Measurements from ENCODE around the gene MFSD11.
"Not testable (repeated sequence)": the region's sequence is repeated elsewhere in the genome, so short reads cannot be mapped to it uniquely, and the experiment has no call there.

MFSD11 gene

GRCh38 chr17:76707985-76708807 lies 29.7 kb upstream of the MFSD11 start:
- no peak for DNase-seq (ENCODE audit: extremely low read depth in 1 of 2, low read depth in 1 of 2)

GRCh38 chr17:76709077-76709950 lies 28.6 kb upstream of the MFSD11 start:
- no peak for DNase-seq (ENCODE audit: extremely low read depth in 1 of 2, low read depth in 1 of 2)

- not testable (repeated sequence) for DNase-seq (ENCODE audit: extremely low read depth in 1 of 2, low read depth in 1 of 2)
These were observed 27.7 kb upstream of the MFSD11 start for GRCh38 chr17:76709951-76710862.

- peak in 1 of 2 donors; percentile 43 for DNase-seq (ENCODE audit: extremely low read depth in 1 of 2, low read depth in 1 of 2)
These were observed 26.9 kb upstream of the MFSD11 start, which contains the start of gene MXRA7 for GRCh38 chr17:76710863-76711611. Gene MXRA7 (minus strand): TSS chr17:76710965. CDS start chr17:76710946, 19 bp downstream.

- not testable (repeated sequence) for DNase-seq (ENCODE audit: extremely low read depth in 1 of 2, low read depth in 1 of 2)
These were observed 25.6 kb upstream of the MFSD11 start for GRCh38 chr17:76712321-76712720.

GRCh38 chr17:76713765-76714164 lies 24.2 kb upstream of the MFSD11 start:
- DNase-seq (ENCODE audit: extremely low read depth in 1 of 2, low read depth in 1 of 2) = no peak

GRCh38 chr17:76714336-76714735 lies 23.6 kb upstream of the MFSD11 start:
- DNase-seq (ENCODE audit: extremely low read depth in 1 of 2, low read depth in 1 of 2) = no peak

GRCh38 chr17:76714822-76715495 lies 23.0 kb upstream of the MFSD11 start:
- peak; percentile 50 to 69 for DNase-seq (ENCODE audit: extremely low read depth in 1 of 2, low read depth in 1 of 2)

GRCh38 chr17:76715496-76715830 lies 22.5 kb upstream of the MFSD11 start:
- DNase-seq (ENCODE audit: extremely low read depth in 1 of 2, low read depth in 1 of 2) = no peak

- peak; percentile 42 to 71 for DNase-seq (ENCODE audit: extremely low read depth in 1 of 2, low read depth in 1 of 2)
These were observed 21.6 kb upstream of the MFSD11 start for GRCh38 chr17:76716146-76716838.

GRCh38 chr17:76716839-76717215 lies 21.1 kb upstream of the MFSD11 start:
- DNase-seq (ENCODE audit: extremely low read depth in 1 of 2, low read depth in 1 of 2) = no peak

- DNase-seq (ENCODE audit: extremely low read depth in 1 of 2, low read depth in 1 of 2) = no peak
These were observed 19.4 kb upstream of the MFSD11 start for GRCh38 chr17:76718516-76718915.

- no peak for DNase-seq (ENCODE audit: extremely low read depth in 1 of 2, low read depth in 1 of 2)
These were observed 17.7 kb upstream of the MFSD11 start for GRCh38 chr17:76720211-76720610.

- no peak for DNase-seq (ENCODE audit: extremely low read depth in 1 of 2, low read depth in 1 of 2)
These were observed 17.0 kb upstream of the MFSD11 start for GRCh38 chr17:76720941-76721340.

- no peak for DNase-seq (ENCODE audit: extremely low read depth in 1 of 2, low read depth in 1 of 2)
These were observed 16.5 kb upstream of the MFSD11 start for GRCh38 chr17:76721463-76721862.

- no peak for DNase-seq (ENCODE audit: extremely low read depth in 1 of 2, low read depth in 1 of 2)
These were observed 15.6 kb upstream of the MFSD11 start for GRCh38 chr17:76722279-76722678.

GRCh38 chr17:76722977-76723376 lies 14.9 kb upstream of the MFSD11 start:
- not testable (repeated sequence) for DNase-seq (ENCODE audit: extremely low read depth in 1 of 2, low read depth in 1 of 2)

GRCh38 chr17:76723812-76724211 lies 14.1 kb upstream of the MFSD11 start:
- no peak for DNase-seq (ENCODE audit: extremely low read depth in 1 of 2, low read depth in 1 of 2)
